WI38 (cell line): ENCODE data around the gene IMPDH1.

Experiments used
- H3K4me3 ChIP-seq: 2 replicates; pipeline ENCODE4 v1.5.1; 2011; ENCODE audit warnings: low read depth, mild to moderate bottlenecking, control low read depth, low read length
- TF ChIP-seq, protein P1 (sequence below): IDR thresholded peaks from 2 replicates; pipeline ENCODE4 v1.5.1; 2012; ENCODE audit warnings: low read depth, mild to moderate bottlenecking, control low read depth, low read length

Gene IMPDH1

DNA sequence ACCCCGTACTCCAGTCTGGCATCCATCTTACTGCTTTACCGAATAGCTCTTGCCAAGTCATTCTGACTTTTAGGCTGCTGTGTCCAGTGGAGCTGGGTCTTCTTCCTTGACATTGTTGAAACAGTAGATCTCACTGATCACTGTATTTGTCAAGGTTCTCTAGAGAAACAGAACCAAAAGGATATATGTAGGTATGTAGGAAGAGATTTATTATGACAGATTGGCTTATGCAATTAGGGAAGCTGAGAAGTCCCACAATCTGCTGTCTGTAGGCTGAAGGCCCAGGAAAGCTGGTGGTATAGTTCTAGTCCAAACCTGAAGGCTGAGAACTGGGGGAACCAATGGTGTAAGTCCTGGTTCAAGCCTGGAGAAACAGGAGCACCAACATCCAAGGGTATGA is 36.2 kb downstream of the IMPDH1 start:
- TF ChIP-seq, protein P1, sequence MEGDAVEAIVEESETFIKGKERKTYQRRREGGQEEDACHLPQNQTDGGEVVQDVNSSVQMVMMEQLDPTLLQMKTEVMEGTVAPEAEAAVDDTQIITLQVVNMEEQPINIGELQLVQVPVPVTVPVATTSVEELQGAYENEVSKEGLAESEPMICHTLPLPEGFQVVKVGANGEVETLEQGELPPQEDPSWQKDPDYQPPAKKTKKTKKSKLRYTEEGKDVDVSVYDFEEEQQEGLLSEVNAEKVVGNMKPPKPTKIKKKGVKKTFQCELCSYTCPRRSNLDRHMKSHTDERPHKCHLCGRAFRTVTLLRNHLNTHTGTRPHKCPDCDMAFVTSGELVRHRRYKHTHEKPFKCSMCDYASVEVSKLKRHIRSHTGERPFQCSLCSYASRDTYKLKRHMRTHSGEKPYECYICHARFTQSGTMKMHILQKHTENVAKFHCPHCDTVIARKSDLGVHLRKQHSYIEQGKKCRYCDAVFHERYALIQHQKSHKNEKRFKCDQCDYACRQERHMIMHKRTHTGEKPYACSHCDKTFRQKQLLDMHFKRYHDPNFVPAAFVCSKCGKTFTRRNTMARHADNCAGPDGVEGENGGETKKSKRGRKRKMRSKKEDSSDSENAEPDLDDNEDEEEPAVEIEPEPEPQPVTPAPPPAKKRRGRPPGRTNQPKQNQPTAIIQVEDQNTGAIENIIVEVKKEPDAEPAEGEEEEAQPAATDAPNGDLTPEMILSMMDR, result no peak
- no peak overlapping the region for H3K4me3 ChIP-seq

DNA sequence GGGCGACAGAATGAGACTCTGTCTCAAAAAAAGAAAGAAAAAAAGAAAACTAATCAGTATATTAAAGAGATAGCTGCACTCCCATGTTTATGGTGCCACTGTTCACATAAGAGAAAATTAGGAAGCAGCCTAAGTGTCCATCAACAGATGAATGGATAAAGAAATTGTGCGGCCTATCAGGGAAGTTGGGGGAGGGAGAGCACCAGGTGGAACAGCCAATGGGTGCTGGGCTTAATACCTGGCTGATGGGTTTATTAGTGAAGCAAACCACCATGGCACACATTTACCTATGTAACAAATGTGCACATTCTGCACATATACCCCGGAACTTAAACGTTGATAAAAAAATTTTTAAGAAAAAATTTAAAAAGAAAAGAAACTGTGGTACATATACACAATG is 39.3 kb downstream of the IMPDH1 start:
- TF ChIP-seq, protein P1, result no peak
- H3K4me3 ChIP-seq, result no peak overlapping the region

DNA sequence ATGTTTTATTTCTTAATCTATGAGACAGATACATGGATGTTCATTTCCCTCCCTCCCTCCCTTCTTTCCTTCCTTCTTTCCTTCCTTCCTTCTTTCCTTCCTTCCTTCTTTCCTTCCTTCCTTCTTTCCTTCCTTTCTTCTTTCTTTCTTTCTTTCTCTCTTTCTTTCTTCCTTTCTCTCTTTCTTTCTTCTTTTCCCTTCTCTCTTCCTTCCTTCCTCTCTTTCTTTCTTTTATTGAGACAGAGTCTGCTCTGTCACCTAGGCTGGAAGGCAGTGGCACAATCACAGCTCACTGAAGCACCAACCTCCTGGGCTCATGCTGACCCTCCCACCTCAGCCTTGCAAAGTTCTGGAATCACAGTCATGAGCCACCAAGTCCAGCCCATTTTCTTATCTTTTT is 42.8 kb downstream of the IMPDH1 start:
- no peak overlapping the region for H3K4me3 ChIP-seq
- TF ChIP-seq, protein P1, result no peak

DNA sequence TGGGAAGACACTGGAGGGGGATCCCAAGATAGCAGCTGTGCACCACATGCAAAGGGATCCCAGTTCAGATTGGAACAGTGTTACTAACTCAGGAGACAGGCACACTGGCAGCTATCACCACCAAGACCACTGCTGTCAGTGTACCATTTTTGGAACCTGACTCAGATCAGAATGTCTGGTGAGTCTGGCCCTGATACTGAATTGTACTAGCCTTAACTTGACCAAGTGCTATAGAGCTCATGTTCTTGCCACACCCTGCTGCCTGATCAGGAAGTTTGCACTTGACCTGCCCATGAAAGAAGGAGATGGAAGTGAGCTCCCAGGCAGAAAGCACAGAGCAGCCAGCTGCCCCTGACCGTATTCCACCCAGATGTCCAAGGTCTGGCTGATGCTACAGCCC is 43.5 kb downstream of the IMPDH1 start:
- TF ChIP-seq, protein P1, result no peak
- no peak overlapping the region for H3K4me3 ChIP-seq

DNA sequence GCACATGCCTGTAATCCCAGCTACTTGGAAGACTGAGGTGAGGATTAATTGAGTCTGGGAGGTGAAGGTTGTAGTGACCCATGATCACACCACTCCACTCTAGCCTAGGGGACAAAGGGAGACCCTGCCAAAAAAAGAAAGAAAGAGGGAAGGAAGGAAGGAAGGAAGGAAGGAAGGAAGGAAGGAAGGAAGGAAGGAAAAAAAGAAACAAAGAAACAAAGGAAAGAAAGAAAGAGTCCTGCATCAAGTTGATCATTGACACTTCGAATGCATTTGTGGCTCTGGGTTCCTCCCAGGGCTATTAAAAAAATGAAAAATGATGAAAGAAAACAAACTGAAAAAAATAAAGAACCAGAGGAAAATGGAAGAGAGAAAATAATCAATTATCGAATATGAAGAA is 44.4 kb downstream of the IMPDH1 start:
- no peak overlapping the region for H3K4me3 ChIP-seq
- TF ChIP-seq, protein P1, result no peak

DNA sequence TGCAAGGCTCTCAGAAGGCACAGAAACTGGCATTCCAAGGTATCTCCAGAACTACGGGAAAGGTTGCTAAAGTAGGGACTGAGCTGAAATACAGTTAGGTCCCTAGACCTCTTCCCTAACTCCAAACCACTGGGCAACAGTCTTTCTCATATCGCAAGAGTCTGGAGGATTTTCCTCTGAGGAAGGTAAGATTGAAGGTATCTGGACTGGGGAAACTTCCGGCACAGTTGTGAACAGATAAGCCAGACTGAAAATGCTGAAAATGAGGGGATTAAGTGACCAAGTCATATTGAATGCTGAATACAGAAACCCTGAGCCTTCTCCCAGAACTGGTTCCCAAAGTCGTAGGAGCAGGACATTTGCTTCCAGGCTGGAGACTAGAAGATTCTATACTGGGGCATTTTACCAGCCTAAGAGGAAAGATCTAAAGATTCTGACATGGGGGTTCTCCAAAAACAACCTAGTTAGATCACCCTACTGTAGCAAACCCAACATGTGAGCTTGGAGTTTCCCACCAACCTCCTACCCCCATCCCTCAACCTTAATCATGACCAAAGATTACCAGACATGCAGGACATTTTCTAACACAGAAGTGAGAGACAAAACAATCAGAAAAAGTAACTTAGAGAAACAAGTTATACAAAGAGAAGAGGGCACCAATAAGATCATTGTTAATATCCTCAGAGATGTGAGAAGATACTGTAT is 45.5 kb downstream of the IMPDH1 start:
- TF ChIP-seq, protein P1, result no peak

DNA sequence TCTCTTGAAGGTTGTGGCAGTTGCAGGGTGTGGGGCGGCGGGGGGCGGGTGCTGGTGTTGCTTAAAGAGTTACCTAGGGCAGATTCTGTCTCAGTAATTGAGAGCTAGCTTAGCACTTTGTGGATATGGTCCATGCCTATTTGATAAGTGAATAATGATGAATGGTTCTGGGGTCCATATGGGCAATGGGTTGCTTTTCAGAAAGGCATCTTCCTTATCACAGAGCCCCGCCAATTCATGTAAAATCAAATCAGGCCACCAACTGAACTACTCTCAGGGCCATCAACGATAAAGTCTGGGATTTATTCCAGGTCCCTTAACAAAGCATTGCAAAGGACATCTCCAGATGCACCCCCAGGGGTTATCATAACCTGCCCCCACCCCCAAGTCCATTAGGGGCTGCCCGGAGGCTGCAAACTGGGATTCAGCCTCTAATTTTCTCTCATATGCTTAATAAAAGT is 46.5 kb downstream of the IMPDH1 start:
- TF ChIP-seq, protein P1, result no peak
- no peak overlapping the region for H3K4me3 ChIP-seq

More for the DNA sequence above, 45.5 kb downstream of the IMPDH1 start:
- H3K4me3 ChIP-seq, result no peak overlapping the region
